Measurements from ENCODE around the gene ANO10.
"Not testable (repeated sequence)": the region's sequence is repeated elsewhere in the genome, so short reads cannot be mapped to it uniquely, and the experiment has no call there.

Gene ANO10

GRCh38 chr3:43473737-43474136 lies 148.1 kb downstream of the ANO10 start:
- no peaks in the 10 kb centered on the region for H3K4me1 ChIP-seq (ENCODE audit: control insufficient read depth, insufficient read depth, low read length, poor library complexity, severe bottlenecking)
- no peaks in the 10 kb centered on the region for H3K9me3 ChIP-seq (ENCODE audit: control insufficient read depth, low read length)
- H3K4me3 ChIP-seq (ENCODE audit: extremely low read depth, insufficient read depth, low read length, poor library complexity, severe bottlenecking), result no peak overlapping the region
- WGBS, 2 experiments (ENCODE audit: insufficient coverage in 2 of 2), result 80% methylated on average over 1 of the region's 1 CpG; no CpG with 5 or more reads in 1 of the 2 experiments
- H3K36me3 ChIP-seq (ENCODE audit: control insufficient read depth, insufficient read depth, low read length), result no peaks in the 10 kb centered on the region
- no peak overlapping the region for H3K27ac ChIP-seq (ENCODE audit: low read depth, low read length, severe bottlenecking)

- Histone ChIP-seq H3K4me1 (ENCODE audit: control insufficient read depth, insufficient read depth, low read length, poor library complexity, severe bottlenecking) (no peaks in the 10 kb centered on the region), H3K4me3 (ENCODE audit: extremely low read depth, insufficient read depth, low read length, poor library complexity, severe bottlenecking) (no peak overlapping the region), H3K36me3 (ENCODE audit: control insufficient read depth, insufficient read depth, low read length) (no peaks in the 10 kb centered on the region), H3K27ac (ENCODE audit: low read depth, low read length, severe bottlenecking) (no peak overlapping the region), H3K9me3 (ENCODE audit: control insufficient read depth, low read length) (no peaks in the 10 kb centered on the region)
- WGBS, 2 experiments (ENCODE audit: insufficient coverage in 2 of 2), result 88 to 92% methylated on average over 7 of the region's 10 CpGs
Observed at GRCh38 chr3:43473244-43473643, 148.6 kb downstream of the ANO10 start.

- WGBS, 2 experiments (ENCODE audit: insufficient coverage in 2 of 2), result 60% methylated on average over 1 of the region's 1 CpG; no CpG with 5 or more reads in 1 of the 2 experiments
- no peaks in the 10 kb centered on the region for H3K4me1 ChIP-seq (ENCODE audit: control insufficient read depth, insufficient read depth, low read length, poor library complexity, severe bottlenecking)
- no peak overlapping the region for H3K4me3 ChIP-seq (ENCODE audit: extremely low read depth, insufficient read depth, low read length, poor library complexity, severe bottlenecking)
- peaks cover 3% of the 10 kb centered on the region for H3K36me3 ChIP-seq (ENCODE audit: control insufficient read depth, insufficient read depth, low read length)
- H3K27ac ChIP-seq (ENCODE audit: low read depth, low read length, severe bottlenecking), result no peak overlapping the region
- no peaks in the 10 kb centered on the region for H3K9me3 ChIP-seq (ENCODE audit: control insufficient read depth, low read length)
Observed at GRCh38 chr3:43468133-43468532, 153.7 kb downstream of the ANO10 start.

GRCh38 chr3:43465109-43465508 lies 156.7 kb downstream of the ANO10 start:
- no peaks in the 10 kb centered on the region for H3K9me3 ChIP-seq (ENCODE audit: control insufficient read depth, low read length)
- H3K4me1 ChIP-seq (ENCODE audit: control insufficient read depth, insufficient read depth, low read length, poor library complexity, severe bottlenecking), result no peaks in the 10 kb centered on the region
- H3K27ac ChIP-seq (ENCODE audit: low read depth, low read length, severe bottlenecking), result no peak overlapping the region
- H3K4me3 ChIP-seq (ENCODE audit: extremely low read depth, insufficient read depth, low read length, poor library complexity, severe bottlenecking), result no peak overlapping the region
- peaks cover 8% of the 10 kb centered on the region for H3K36me3 ChIP-seq (ENCODE audit: control insufficient read depth, insufficient read depth, low read length)

GRCh38 chr3:43462566-43462965 lies 159.2 kb downstream of the ANO10 start:
- not testable (repeated sequence) for H3K27ac ChIP-seq (ENCODE audit: low read depth, low read length, severe bottlenecking); H3K4me3 ChIP-seq (ENCODE audit: extremely low read depth, insufficient read depth, low read length, poor library complexity, severe bottlenecking); H3K9me3 ChIP-seq (ENCODE audit: control insufficient read depth, low read length); H3K4me1 ChIP-seq (ENCODE audit: control insufficient read depth, insufficient read depth, low read length, poor library complexity, severe bottlenecking); H3K36me3 ChIP-seq (ENCODE audit: control insufficient read depth, insufficient read depth, low read length)
- 86 to 94% methylated on average over 2 of the region's 3 CpGs for WGBS, 2 experiments (ENCODE audit: insufficient coverage in 2 of 2)

- H3K4me1 ChIP-seq (ENCODE audit: control insufficient read depth, insufficient read depth, low read length, poor library complexity, severe bottlenecking), result no peaks in the 10 kb centered on the region
- H3K9me3 ChIP-seq (ENCODE audit: control insufficient read depth, low read length), result no peaks in the 10 kb centered on the region
- no peak overlapping the region for H3K27ac ChIP-seq (ENCODE audit: low read depth, low read length, severe bottlenecking)
- H3K36me3 ChIP-seq (ENCODE audit: control insufficient read depth, insufficient read depth, low read length), result peaks cover 8% of the 10 kb centered on the region
- no peak overlapping the region for H3K4me3 ChIP-seq (ENCODE audit: extremely low read depth, insufficient read depth, low read length, poor library complexity, severe bottlenecking)
- WGBS, 2 experiments (ENCODE audit: insufficient coverage in 2 of 2), result 83 to 92% methylated on average over 1 of the region's 2 CpGs
Observed at GRCh38 chr3:43461345-43461744, 160.5 kb downstream of the ANO10 start.

GRCh38 chr3:43457038-43457437 lies 164.8 kb downstream of the ANO10 start:
- not testable (repeated sequence) for H3K4me3 ChIP-seq (ENCODE audit: extremely low read depth, insufficient read depth, low read length, poor library complexity, severe bottlenecking); H3K9me3 ChIP-seq (ENCODE audit: control insufficient read depth, low read length); H3K4me1 ChIP-seq (ENCODE audit: control insufficient read depth, insufficient read depth, low read length, poor library complexity, severe bottlenecking); H3K27ac ChIP-seq (ENCODE audit: low read depth, low read length, severe bottlenecking); H3K36me3 ChIP-seq (ENCODE audit: control insufficient read depth, insufficient read depth, low read length)
- 60% methylated on average over 1 of the region's 1 CpG; no CpG with 5 or more reads in 1 of the 2 experiments for WGBS, 2 experiments (ENCODE audit: insufficient coverage in 2 of 2)

- WGBS, 2 experiments (ENCODE audit: insufficient coverage in 2 of 2), result 67% methylated on average over 1 of the region's 1 CpG; no CpG with 5 or more reads in 1 of the 2 experiments
- no peak overlapping the region for H3K4me3 ChIP-seq (ENCODE audit: extremely low read depth, insufficient read depth, low read length, poor library complexity, severe bottlenecking)
- H3K9me3 ChIP-seq (ENCODE audit: control insufficient read depth, low read length), result no peaks in the 10 kb centered on the region
- H3K36me3 ChIP-seq (ENCODE audit: control insufficient read depth, insufficient read depth, low read length), result no peaks in the 10 kb centered on the region
- H3K4me1 ChIP-seq (ENCODE audit: control insufficient read depth, insufficient read depth, low read length, poor library complexity, severe bottlenecking), result peaks cover 6% of the 10 kb centered on the region
- H3K27ac ChIP-seq (ENCODE audit: low read depth, low read length, severe bottlenecking), result no peak overlapping the region
Observed at GRCh38 chr3:43455233-43455632, 166.6 kb downstream of the ANO10 start.

- WGBS, 2 experiments (ENCODE audit: insufficient coverage in 2 of 2), result 54 to 80% methylated on average over 1 of the region's 1 CpG
- H3K36me3 ChIP-seq (ENCODE audit: control insufficient read depth, insufficient read depth, low read length), result no peaks in the 10 kb centered on the region
- H3K4me3 ChIP-seq (ENCODE audit: extremely low read depth, insufficient read depth, low read length, poor library complexity, severe bottlenecking), result no peak overlapping the region
- peaks cover 6% of the 10 kb centered on the region for H3K4me1 ChIP-seq (ENCODE audit: control insufficient read depth, insufficient read depth, low read length, poor library complexity, severe bottlenecking)
- H3K9me3 ChIP-seq (ENCODE audit: control insufficient read depth, low read length), result no peaks in the 10 kb centered on the region
- no peak overlapping the region for H3K27ac ChIP-seq (ENCODE audit: low read depth, low read length, severe bottlenecking)
Observed at GRCh38 chr3:43453981-43454380, 167.8 kb downstream of the ANO10 start.

GRCh38 chr3:43451670-43452254 lies 170.0 kb downstream of the ANO10 start:
- Histone ChIP-seq H3K4me3 (ENCODE audit: extremely low read depth, insufficient read depth, low read length, poor library complexity, severe bottlenecking) (no peak overlapping the region), H3K27ac (ENCODE audit: low read depth, low read length, severe bottlenecking) (no peak overlapping the region), H3K36me3 (ENCODE audit: control insufficient read depth, insufficient read depth, low read length) (no peaks in the 10 kb centered on the region), H3K9me3 (ENCODE audit: control insufficient read depth, low read length) (no peaks in the 10 kb centered on the region), H3K4me1 (ENCODE audit: control insufficient read depth, insufficient read depth, low read length, poor library complexity, severe bottlenecking) (peaks cover 6% of the 10 kb centered on the region)
- WGBS, 2 experiments (ENCODE audit: insufficient coverage in 2 of 2), result no CpG with 5 or more reads among the region's 2 CpGs

GRCh38 chr3:43448098-43448497 lies 173.7 kb downstream of the ANO10 start:
- H3K4me1 ChIP-seq (ENCODE audit: control insufficient read depth, insufficient read depth, low read length, poor library complexity, severe bottlenecking), result no peaks in the 10 kb centered on the region
- 90% methylated on average over 1 of the region's 1 CpG; no CpG with 5 or more reads in 1 of the 2 experiments for WGBS, 2 experiments (ENCODE audit: insufficient coverage in 2 of 2)

More at GRCh38 chr3:43448098-43448497, 173.7 kb downstream of the ANO10 start:
- Histone ChIP-seq H3K36me3 (ENCODE audit: control insufficient read depth, insufficient read depth, low read length) (no peaks in the 10 kb centered on the region), H3K4me3 (ENCODE audit: extremely low read depth, insufficient read depth, low read length, poor library complexity, severe bottlenecking) (no peak overlapping the region), H3K9me3 (ENCODE audit: control insufficient read depth, low read length) (no peaks in the 10 kb centered on the region), H3K27ac (ENCODE audit: low read depth, low read length, severe bottlenecking) (no peak overlapping the region)

All from mesodermal cell (in vitro differentiated cells).